GM12875 (cell line): ENCODE data around the gene MYL6.

Experiments used
- H3K4me3 ChIP-seq: one replicate; pipeline ENCODE4 v1.5.1; 2011; ENCODE audit warnings: low read depth, low read length, control low read depth
- TF ChIP-seq, protein P1 (sequence below): IDR thresholded peaks from 2 replicates; pipeline ENCODE4 v1.5.1; 2011; ENCODE audit warnings: low read depth, mild to moderate bottlenecking, control low read depth, inconsistent platforms, low read length, moderate library complexity, borderline replicate concordance; ENCODE audit not compliant: insufficient read depth

Gene MYL6

DNA sequence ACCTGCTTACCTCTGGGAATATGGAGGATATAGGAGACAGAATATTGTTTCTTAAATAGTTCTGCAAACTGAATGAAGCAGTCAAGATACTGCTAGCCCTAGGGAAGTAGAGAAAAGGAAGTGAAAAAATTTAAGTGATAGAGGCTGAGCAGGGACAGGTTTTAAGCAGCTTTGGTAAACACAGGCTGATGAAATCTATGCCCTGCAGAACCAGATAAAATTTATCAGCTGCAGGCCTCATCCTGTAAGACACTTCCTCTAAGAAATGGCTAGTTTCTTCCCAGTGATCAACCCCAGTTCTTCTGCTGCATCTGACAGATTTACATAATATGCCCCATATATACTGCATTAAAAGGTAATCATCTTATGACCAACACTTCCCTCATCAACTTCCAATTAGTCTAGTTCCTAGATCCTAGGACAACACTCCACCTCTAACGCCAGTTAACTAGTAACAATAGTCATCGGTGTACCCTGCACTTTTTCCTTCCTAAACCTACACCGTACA lies 31.4 kb upstream of the MYL6 start:
- no peak overlapping the region for H3K4me3 ChIP-seq
- TF ChIP-seq, protein P1, sequence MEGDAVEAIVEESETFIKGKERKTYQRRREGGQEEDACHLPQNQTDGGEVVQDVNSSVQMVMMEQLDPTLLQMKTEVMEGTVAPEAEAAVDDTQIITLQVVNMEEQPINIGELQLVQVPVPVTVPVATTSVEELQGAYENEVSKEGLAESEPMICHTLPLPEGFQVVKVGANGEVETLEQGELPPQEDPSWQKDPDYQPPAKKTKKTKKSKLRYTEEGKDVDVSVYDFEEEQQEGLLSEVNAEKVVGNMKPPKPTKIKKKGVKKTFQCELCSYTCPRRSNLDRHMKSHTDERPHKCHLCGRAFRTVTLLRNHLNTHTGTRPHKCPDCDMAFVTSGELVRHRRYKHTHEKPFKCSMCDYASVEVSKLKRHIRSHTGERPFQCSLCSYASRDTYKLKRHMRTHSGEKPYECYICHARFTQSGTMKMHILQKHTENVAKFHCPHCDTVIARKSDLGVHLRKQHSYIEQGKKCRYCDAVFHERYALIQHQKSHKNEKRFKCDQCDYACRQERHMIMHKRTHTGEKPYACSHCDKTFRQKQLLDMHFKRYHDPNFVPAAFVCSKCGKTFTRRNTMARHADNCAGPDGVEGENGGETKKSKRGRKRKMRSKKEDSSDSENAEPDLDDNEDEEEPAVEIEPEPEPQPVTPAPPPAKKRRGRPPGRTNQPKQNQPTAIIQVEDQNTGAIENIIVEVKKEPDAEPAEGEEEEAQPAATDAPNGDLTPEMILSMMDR: no peak

DNA sequence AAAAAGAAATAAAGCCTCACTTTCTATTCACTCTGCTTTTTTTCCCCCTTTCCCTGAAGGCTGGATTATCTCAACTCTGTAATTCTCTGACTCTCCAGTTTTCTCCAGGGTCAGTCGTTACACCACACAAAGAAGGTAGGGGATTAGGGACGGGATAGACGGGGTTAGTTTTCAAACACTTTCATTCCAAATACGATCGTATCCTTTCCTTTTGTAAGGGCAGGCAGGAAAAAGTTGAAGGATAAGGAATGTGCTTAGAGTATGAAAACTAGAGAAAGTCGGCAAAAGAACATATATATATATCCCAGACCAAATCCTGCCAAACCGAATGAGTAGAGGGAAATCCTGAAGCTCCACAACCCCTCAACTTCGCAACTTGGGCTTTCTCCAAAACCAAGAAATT lies 30.7 kb upstream of the MYL6 start:
- H3K4me3 ChIP-seq: peak overlapping the region; percentile 24

DNA sequence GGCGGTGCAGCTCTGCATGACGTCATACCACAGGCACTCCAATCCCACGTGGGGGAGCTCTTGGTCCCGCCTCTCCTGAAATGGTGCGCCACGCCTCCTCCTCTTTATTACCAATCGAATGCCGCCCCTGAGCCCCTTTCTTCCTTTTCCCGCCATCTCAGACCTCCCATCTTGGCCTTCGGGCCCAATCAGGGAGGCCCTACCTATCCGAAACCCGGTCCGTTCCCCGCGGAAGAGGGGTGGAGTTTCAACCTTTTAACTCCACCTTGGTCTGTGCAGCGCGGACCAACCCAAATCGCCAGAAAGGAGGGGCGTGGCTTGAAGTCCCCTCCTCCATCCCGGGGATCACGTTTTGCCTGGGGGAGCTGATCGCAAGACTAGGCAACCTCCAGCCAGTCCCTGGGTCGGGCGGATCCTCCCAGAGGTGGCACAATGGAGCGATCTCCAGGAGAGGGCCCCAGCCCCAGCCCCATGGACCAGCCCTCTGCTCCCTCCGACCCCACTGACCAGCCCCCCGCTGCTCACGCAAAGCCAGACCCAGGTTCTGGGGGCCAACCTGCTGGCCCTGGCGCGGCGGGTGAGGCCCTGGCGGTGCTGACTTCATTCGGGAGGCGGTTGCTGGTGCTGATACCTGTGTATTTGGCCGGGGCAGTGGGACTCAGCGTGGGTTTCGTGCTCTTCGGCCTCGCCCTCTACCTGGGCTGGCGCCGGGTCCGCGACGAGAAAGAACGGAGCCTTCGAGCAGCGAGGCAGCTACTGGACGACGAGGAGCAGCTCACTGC lies 30.1 kb upstream of the MYL6 start, which contains the start of gene ESYT1:
Gene ESYT1 (plus strand): TSS at position 380 of the 782 bp plus-strand sequence. CDS start 53 bp downstream, at position 433.
- peak within 1 kb of the TSS; percentile 81 for H3K4me3 ChIP-seq
- TF ChIP-seq, protein P1: no peak

More for the DNA sequence above, 30.7 kb upstream of the MYL6 start:
- TF ChIP-seq, protein P1: no peak

DNA sequence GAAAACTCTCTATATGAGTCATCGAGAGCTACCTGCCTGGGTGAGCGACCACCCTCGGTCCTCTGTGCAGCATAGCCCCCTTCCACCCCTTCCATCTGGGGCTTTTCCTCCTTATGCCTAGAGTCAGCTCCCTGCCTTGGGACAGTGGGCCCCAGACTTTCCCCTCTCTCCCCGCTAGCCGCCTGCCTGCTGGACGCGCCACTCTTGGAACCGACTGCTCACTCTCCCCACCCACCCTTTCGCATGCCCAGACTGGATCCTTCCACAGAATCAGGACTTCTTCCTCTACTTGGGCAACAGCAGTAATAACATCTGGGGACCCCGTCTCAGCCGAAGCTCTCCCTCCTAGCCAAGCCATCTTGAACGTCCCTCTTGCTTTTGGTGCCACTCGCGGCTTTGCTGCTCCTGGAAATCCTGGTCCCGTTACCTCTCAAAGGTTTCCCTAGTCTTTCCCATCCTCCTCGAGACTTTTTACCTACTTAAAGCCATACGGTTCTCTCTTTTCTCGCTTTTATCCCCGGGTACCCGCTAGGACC lies 29.4 kb upstream of the MYL6 start:
- H3K4me3 ChIP-seq: peak overlapping the region; percentile 81
- TF ChIP-seq, protein P1: no peak

DNA sequence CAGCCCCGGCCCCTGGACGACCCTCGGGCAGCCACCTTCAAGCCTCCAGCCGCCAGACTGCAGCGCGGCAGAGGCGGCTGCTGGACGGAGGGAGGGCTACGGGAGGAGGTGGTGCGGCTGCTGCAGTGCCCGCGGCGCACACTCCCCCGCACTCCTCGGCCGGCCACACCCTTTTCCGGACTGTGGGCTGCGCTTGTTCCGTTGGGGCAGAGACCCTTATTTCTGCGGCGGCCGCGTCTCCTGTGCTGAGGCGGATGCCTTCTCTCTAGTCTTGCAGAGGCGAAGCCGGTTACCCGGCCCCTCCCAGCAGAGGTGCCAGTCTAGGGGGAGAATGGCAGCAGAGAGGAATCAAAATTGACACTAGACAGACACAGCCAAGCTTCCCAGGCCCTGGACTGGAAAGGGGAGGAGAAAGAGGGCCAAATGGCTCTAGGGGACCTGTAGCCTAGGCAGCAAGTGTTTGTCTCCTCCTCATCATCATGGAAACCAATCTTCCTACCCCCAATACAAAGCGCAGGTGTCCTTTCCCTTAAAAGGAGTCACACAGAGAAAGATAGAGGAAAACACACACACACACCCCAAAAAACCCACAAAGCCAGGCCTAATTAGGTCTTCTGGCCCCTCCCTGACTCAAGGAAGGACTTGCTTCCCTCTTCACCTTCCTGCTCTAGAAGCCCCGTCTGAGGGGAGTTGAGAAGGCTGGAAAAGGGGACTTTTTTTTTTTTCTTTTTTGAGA lies 28.8 kb upstream of the MYL6 start:
- H3K4me3 ChIP-seq: peak overlapping the region; percentile 81
- TF ChIP-seq, protein P1: no peak

DNA sequence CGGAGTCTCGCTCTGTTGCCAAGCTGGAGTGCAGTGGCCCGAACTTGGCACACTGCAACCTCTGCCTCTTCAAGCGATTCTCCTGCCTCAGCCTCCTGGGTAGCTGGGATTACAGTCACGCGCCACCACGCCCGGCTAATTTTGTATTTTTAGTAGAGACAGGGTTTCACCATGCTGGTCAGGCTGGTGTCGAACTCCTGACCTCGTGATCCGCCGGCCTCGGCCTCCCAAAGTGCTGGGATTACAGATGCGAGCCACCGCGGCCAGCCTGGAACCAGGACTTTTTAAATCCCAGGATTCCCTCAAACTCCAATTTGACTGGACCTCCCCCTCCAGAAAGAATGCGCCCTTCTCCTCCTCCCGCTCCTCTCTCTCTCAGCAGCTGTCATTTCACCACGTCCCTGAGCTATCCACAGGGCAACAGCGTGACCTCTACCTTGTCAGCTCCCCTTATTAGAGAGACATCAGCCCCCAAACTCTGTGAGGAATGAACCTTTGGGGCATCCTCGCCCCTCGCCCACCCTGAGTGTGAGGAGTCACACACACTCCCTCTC lies 28.1 kb upstream of the MYL6 start:
- peak overlapping the region; percentile 81 for H3K4me3 ChIP-seq
- TF ChIP-seq, protein P1: no peak
